Right atrium auricular region (tissue), 2 donors: ENCODE data around the gene CMKLR1. TPM values are rescaled to one million over a fixed set of nuclear protein-coding genes. Genes with fewer than 3 reads are reported as not detected.

Source experiments
- DNase-seq: peaks from one replicate; pipeline ENCODE4 v3.0.0-alpha.2; 2019; ENCODE audit warnings: low spot score
- H3K27ac ChIP-seq, 2 donors: fragments of 200-600 bp; sonication (generic); 1 replicate in 1 of 2; 2 replicates in 1 of 2; pipeline ENCODE4 v1.5.1; 2016 to 2019
- H3K27me3 ChIP-seq, 2 donors: fragments of 200-600 bp; sonication (generic); one replicate each; pipeline versions ENCODE4 v1.5.1 to v1.6.0; 2017 to 2019
- H3K36me3 ChIP-seq: fragments of 200-600 bp; sonication (generic); one replicate; pipeline ENCODE4 v1.5.1; 2016
- H3K4me1 ChIP-seq, 2 donors: fragments of 200-600 bp; sonication (generic); one replicate each; pipeline versions ENCODE4 v1.5.1 to v1.6.0; 2017 to 2019
- H3K4me3 ChIP-seq, 2 donors: fragments of 200-600 bp; sonication (generic); 1 replicate in 1 of 2; 2 replicates in 1 of 2; pipeline ENCODE4 v1.5.1; 2017 to 2019; ENCODE audit warnings: mild to moderate bottlenecking in 1 of 2, moderate library complexity in 1 of 2
- H3K9me3 ChIP-seq, 2 donors: fragments of 200-600 bp; sonication (generic); one replicate each; pipeline ENCODE4 v1.5.1; 2019
- CTCF ChIP-seq, 2 donors: fragments of 200-600 bp; sonication (generic); IDR thresholded peaks; one replicate each; pipeline ENCODE4 v1.5.1; 2019; ENCODE audit warnings: antibody characterized with exemption in 2 of 2
- total RNA-seq, 2 donors: library from RNA; depleted of rRNA; stranded (reverse); fragments of >200 nt; gene quantifications; one replicate each; pipeline ENCODE4 v1.1.0, GENCODE V29; 2016

CMKLR1 gene
- total RNA-seq, 2 donors from 2014 or later, result 6.2 to 11.0 TPM

- Histone ChIP-seq H3K9me3 (no peaks in the 10 kb centered on the region), H3K27me3 (no peaks in the 10 kb centered on the region), H3K36me3 (no peaks in the 10 kb centered on the region), H3K27ac (no peak overlapping the region), H3K4me1 (peaks cover 0 to 22% of the 10 kb centered on the region in 2 donors), H3K4me3 (no peak overlapping the region)
- no peak for DNase-seq
- TF ChIP-seq CTCF (IDR thresholded peaks at IDR 0.05), result no peak
These were observed 40.3 kb downstream of the CMKLR1 start for GRCh38 chr12:108298761-108299275.

GRCh38 chr12:108297895-108298760, 41.0 kb downstream of the CMKLR1 start:
- H3K36me3 ChIP-seq, result no peaks in the 10 kb centered on the region
- no peak overlapping the region for H3K27ac ChIP-seq
- no peaks in the 10 kb centered on the region for H3K27me3 ChIP-seq
- no peaks in the 10 kb centered on the region for H3K9me3 ChIP-seq
- peaks cover 0 to 15% of the 10 kb centered on the region in 2 donors for H3K4me1 ChIP-seq
- no peak for DNase-seq
- no peak overlapping the region for H3K4me3 ChIP-seq
- no peak for TF ChIP-seq CTCF (IDR thresholded peaks at IDR 0.05)

GRCh38 chr12:108297424-108297823, 41.7 kb downstream of the CMKLR1 start:
- Histone ChIP-seq H3K4me1 (peaks cover 0 to 8% of the 10 kb centered on the region in 2 donors), H3K27ac (no peak overlapping the region), H3K9me3 (no peaks in the 10 kb centered on the region), H3K4me3 (no peak overlapping the region), H3K36me3 (no peaks in the 10 kb centered on the region), H3K27me3 (no peaks in the 10 kb centered on the region)
- no peak for TF ChIP-seq CTCF (IDR thresholded peaks at IDR 0.05)
- DNase-seq, result no peak

- DNase-seq, result no peak
- Histone ChIP-seq H3K27ac (no peak overlapping the region), H3K27me3 (no peaks in the 10 kb centered on the region), H3K4me1 (peaks cover 0 to 4% of the 10 kb centered on the region in 2 donors), H3K4me3 (no peak overlapping the region), H3K36me3 (no peaks in the 10 kb centered on the region), H3K9me3 (no peaks in the 10 kb centered on the region)
- TF ChIP-seq CTCF (IDR thresholded peaks at IDR 0.05), result no peak
These were observed 42.2 kb downstream of the CMKLR1 start for GRCh38 chr12:108296945-108297344.

- H3K4me3 ChIP-seq, result no peak overlapping the region
- no peaks in the 10 kb centered on the region for H3K9me3 ChIP-seq
- H3K27me3 ChIP-seq, result no peaks in the 10 kb centered on the region
- no peaks in the 10 kb centered on the region for H3K36me3 ChIP-seq
- TF ChIP-seq CTCF (IDR thresholded peaks at IDR 0.05), result no peak
- H3K27ac ChIP-seq, result no peak overlapping the region
- no peaks in the 10 kb centered on the region for H3K4me1 ChIP-seq
- no peak for DNase-seq
These were observed 43.5 kb downstream of the CMKLR1 start for GRCh38 chr12:108295641-108296040.
